Measurements from ENCODE around the gene RNGTT. TPM values are rescaled to one million over a fixed set of nuclear protein-coding genes. Genes with fewer than 3 reads are reported as not detected.

RNGTT gene
- total and polyA plus RNA-seq, 10 of the 15 experiments (the other 5 are each of a cell fraction or from before 2014, with no cell fraction given) = 7.7 to 30.4 (median 22.2) TPM

GRCh38 chr6:88629838-88630494 lies 333.5 kb downstream of the RNGTT start (continued):
- TF ChIP-seq, protein P1, sequence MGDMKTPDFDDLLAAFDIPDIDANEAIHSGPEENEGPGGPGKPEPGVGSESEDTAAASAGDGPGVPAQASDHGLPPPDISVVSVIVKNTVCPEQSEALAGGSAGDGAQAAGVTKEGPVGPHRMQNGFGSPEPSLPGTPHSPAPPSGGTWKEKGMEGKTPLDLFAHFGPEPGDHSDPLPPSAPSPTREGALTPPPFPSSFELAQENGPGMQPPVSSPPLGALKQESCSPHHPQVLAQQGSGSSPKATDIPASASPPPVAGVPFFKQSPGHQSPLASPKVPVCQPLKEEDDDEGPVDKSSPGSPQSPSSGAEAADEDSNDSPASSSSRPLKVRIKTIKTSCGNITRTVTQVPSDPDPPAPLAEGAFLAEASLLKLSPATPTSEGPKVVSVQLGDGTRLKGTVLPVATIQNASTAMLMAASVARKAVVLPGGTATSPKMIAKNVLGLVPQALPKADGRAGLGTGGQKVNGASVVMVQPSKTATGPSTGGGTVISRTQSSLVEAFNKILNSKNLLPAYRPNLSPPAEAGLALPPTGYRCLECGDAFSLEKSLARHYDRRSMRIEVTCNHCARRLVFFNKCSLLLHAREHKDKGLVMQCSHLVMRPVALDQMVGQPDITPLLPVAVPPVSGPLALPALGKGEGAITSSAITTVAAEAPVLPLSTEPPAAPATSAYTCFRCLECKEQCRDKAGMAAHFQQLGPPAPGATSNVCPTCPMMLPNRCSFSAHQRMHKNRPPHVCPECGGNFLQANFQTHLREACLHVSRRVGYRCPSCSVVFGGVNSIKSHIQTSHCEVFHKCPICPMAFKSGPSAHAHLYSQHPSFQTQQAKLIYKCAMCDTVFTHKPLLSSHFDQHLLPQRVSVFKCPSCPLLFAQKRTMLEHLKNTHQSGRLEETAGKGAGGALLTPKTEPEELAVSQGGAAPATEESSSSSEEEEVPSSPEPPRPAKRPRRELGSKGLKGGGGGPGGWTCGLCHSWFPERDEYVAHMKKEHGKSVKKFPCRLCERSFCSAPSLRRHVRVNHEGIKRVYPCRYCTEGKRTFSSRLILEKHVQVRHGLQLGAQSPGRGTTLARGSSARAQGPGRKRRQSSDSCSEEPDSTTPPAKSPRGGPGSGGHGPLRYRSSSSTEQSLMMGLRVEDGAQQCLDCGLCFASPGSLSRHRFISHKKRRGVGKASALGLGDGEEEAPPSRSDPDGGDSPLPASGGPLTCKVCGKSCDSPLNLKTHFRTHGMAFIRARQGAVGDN (IDR thresholded peaks at IDR 0.05) = no peak
- TF ChIP-seq BACH1 (IDR thresholded peaks at IDR 0.05; ENCODE audit: borderline replicate concordance) (no peak), NR2F1 (conservative IDR thresholded peaks at IDR 0.05) (0 out of 2 replicates have a peak, but pooled peaks have one; percentile 12), MLLT1 (IDR thresholded peaks at IDR 0.05) (no peak), IKZF1 (conservative IDR thresholded peaks at IDR 0.05) (no peak), EGR1 (IDR thresholded peaks at IDR 0.05; ENCODE audit: borderline replicate concordance in 1 of 2, low read depth in 2 of 2, low read length in 2 of 2) (no peak), POLR2A (IDR thresholded peaks at IDR 0.05; ENCODE audit: low read depth, low read length) (no peak), SREBF2 (IDR thresholded peaks at IDR 0.05; ENCODE audit: low read length) (no peak), NFXL1 (IDR thresholded peaks at IDR 0.05; ENCODE audit: borderline replicate concordance) (no peak), EED (IDR thresholded peaks at IDR 0.05; ENCODE audit: low read depth) (no peak)
- TF ChIP-seq, protein P2, sequence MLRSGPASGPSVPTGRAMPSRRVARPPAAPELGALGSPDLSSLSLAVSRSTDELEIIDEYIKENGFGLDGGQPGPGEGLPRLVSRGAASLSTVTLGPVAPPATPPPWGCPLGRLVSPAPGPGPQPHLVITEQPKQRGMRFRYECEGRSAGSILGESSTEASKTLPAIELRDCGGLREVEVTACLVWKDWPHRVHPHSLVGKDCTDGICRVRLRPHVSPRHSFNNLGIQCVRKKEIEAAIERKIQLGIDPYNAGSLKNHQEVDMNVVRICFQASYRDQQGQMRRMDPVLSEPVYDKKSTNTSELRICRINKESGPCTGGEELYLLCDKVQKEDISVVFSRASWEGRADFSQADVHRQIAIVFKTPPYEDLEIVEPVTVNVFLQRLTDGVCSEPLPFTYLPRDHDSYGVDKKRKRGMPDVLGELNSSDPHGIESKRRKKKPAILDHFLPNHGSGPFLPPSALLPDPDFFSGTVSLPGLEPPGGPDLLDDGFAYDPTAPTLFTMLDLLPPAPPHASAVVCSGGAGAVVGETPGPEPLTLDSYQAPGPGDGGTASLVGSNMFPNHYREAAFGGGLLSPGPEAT (IDR thresholded peaks at IDR 0.05; ENCODE audit: low read depth) = no peak
- TF ChIP-seq, protein P3, sequence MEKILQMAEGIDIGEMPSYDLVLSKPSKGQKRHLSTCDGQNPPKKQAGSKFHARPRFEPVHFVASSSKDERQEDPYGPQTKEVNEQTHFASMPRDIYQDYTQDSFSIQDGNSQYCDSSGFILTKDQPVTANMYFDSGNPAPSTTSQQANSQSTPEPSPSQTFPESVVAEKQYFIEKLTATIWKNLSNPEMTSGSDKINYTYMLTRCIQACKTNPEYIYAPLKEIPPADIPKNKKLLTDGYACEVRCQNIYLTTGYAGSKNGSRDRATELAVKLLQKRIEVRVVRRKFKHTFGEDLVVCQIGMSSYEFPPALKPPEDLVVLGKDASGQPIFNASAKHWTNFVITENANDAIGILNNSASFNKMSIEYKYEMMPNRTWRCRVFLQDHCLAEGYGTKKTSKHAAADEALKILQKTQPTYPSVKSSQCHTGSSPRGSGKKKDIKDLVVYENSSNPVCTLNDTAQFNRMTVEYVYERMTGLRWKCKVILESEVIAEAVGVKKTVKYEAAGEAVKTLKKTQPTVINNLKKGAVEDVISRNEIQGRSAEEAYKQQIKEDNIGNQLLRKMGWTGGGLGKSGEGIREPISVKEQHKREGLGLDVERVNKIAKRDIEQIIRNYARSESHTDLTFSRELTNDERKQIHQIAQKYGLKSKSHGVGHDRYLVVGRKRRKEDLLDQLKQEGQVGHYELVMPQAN (conservative IDR thresholded peaks at IDR 0.05) = no peak
